Measurements from ENCODE around the gene CDT1.

The CDT1 gene

GRCh38 chr16:88758227-88758943 lies 45.2 kb upstream of the CDT1 start:
- no peak overlapping the region for H2AFZ ChIP-seq
- H3K4me1 ChIP-seq = peaks cover 7% of the 10 kb centered on the region
- no peak overlapping the region for H3K27ac ChIP-seq
- H3K36me3 ChIP-seq (ENCODE audit: control insufficient read depth, insufficient read depth, low read length) = no peaks in the 10 kb centered on the region
- H3K27me3 ChIP-seq (ENCODE audit: control insufficient read depth, insufficient read depth, low read length) = no peaks in the 10 kb centered on the region
- no peak overlapping the region for H3K9ac ChIP-seq
- no peak for TF ChIP-seq CTCF (IDR thresholded peaks at IDR 0.05)
- no peak overlapping the region for H3K4me2 ChIP-seq (ENCODE audit: low read length)
- H3K4me3 ChIP-seq (ENCODE audit: low read depth, low read length) = no peak overlapping the region
- peaks cover 8% of the 10 kb centered on the region for H3K79me2 ChIP-seq
- no peaks in the 10 kb centered on the region for H3K9me3 ChIP-seq (ENCODE audit: control insufficient read depth, low read length)

GRCh38 chr16:88758944-88759244 lies 44.7 kb upstream of the CDT1 start:
- H2AFZ ChIP-seq = no peak overlapping the region
- peaks cover 7% of the 10 kb centered on the region for H3K4me1 ChIP-seq
- H3K4me3 ChIP-seq (ENCODE audit: low read depth, low read length) = no peak overlapping the region
- no peaks in the 10 kb centered on the region for H3K36me3 ChIP-seq (ENCODE audit: control insufficient read depth, insufficient read depth, low read length)
- no peaks in the 10 kb centered on the region for H3K27me3 ChIP-seq (ENCODE audit: control insufficient read depth, insufficient read depth, low read length)
- H3K9ac ChIP-seq = no peak overlapping the region
- H3K4me2 ChIP-seq (ENCODE audit: low read length) = no peak overlapping the region
- H3K27ac ChIP-seq = no peak overlapping the region
- peaks cover 8% of the 10 kb centered on the region for H3K79me2 ChIP-seq
- TF ChIP-seq CTCF (IDR thresholded peaks at IDR 0.05) = no peak
- H3K9me3 ChIP-seq (ENCODE audit: control insufficient read depth, low read length) = no peaks in the 10 kb centered on the region

- Histone ChIP-seq H3K9ac (no peak overlapping the region), H3K79me2 (peaks cover 8% of the 10 kb centered on the region), H3K27me3 (ENCODE audit: control insufficient read depth, insufficient read depth, low read length) (no peaks in the 10 kb centered on the region), H3K27ac (no peak overlapping the region), H3K4me1 (peaks cover 7% of the 10 kb centered on the region), H3K4me3 (ENCODE audit: low read depth, low read length) (no peak overlapping the region), H3K9me3 (ENCODE audit: control insufficient read depth, low read length) (no peaks in the 10 kb centered on the region), H3K4me2 (ENCODE audit: low read length) (no peak overlapping the region), H3K36me3 (ENCODE audit: control insufficient read depth, insufficient read depth, low read length) (no peaks in the 10 kb centered on the region), H2AFZ (no peak overlapping the region)
- no peak for TF ChIP-seq CTCF (IDR thresholded peaks at IDR 0.05)
Measured at GRCh38 chr16:88759245-88759975, 44.2 kb upstream of the CDT1 start.

- peaks cover 8% of the 10 kb centered on the region for H3K79me2 ChIP-seq
- no peaks in the 10 kb centered on the region for H3K27me3 ChIP-seq (ENCODE audit: control insufficient read depth, insufficient read depth, low read length)
- H3K4me2 ChIP-seq (ENCODE audit: low read length) = no peak overlapping the region
- H3K36me3 ChIP-seq (ENCODE audit: control insufficient read depth, insufficient read depth, low read length) = no peaks in the 10 kb centered on the region
- no peak for TF ChIP-seq CTCF (IDR thresholded peaks at IDR 0.05)
- H3K9me3 ChIP-seq (ENCODE audit: control insufficient read depth, low read length) = no peaks in the 10 kb centered on the region
- H3K4me1 ChIP-seq = peaks cover 7% of the 10 kb centered on the region
- H2AFZ ChIP-seq = no peak overlapping the region
- no peak overlapping the region for H3K4me3 ChIP-seq (ENCODE audit: low read depth, low read length)
- H3K9ac ChIP-seq = no peak overlapping the region
- no peak overlapping the region for H3K27ac ChIP-seq
Measured at GRCh38 chr16:88759976-88760350, 43.6 kb upstream of the CDT1 start.
